SU-DHL-6 (cell line): ENCODE data around the gene UBE2F.

Experiments used
- EZH2phosphoT487 ChIP-seq: fragments of 200-600 bp; sonication (generic), shearing (Covaris generic); conservative IDR thresholded peaks from 2 replicates; pipeline ENCODE4 v1.6.1; 2018; ENCODE audit warnings: mild to moderate bottlenecking, antibody characterized with exemption, low read length, moderate library complexity, mixed read lengths
- TF ChIP-seq, protein P1 (sequence below): fragments of 200-600 bp; sonication (generic); IDR thresholded peaks from one replicate; pipeline ENCODE4 v1.5.1; 2017; ENCODE audit warnings: antibody characterized with exemption, mild to moderate bottlenecking, low read length, moderate library complexity; ENCODE audit not compliant: insufficient read depth, poor library complexity, severe bottlenecking

- TF ChIP-seq, protein P1, sequence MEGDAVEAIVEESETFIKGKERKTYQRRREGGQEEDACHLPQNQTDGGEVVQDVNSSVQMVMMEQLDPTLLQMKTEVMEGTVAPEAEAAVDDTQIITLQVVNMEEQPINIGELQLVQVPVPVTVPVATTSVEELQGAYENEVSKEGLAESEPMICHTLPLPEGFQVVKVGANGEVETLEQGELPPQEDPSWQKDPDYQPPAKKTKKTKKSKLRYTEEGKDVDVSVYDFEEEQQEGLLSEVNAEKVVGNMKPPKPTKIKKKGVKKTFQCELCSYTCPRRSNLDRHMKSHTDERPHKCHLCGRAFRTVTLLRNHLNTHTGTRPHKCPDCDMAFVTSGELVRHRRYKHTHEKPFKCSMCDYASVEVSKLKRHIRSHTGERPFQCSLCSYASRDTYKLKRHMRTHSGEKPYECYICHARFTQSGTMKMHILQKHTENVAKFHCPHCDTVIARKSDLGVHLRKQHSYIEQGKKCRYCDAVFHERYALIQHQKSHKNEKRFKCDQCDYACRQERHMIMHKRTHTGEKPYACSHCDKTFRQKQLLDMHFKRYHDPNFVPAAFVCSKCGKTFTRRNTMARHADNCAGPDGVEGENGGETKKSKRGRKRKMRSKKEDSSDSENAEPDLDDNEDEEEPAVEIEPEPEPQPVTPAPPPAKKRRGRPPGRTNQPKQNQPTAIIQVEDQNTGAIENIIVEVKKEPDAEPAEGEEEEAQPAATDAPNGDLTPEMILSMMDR: no peak
- TF ChIP-seq EZH2phosphoT487: no peak
Measured at GRCh38 chr2:238080518-238080917, 113.7 kb downstream of the UBE2F start.
